Hepatocyte (in vitro differentiated cells): Measurements from ENCODE around the gene ACOT8.

Source experiments
- CTCF ChIP-seq: fragments of 200-600 bp; sonication (generic); IDR thresholded peaks from 2 replicates; pipeline ENCODE4 v1.5.1; 2016; ENCODE audit warnings: antibody characterized with exemption, mild to moderate bottlenecking; ENCODE audit not compliant: poor library complexity
- EZH2phosphoT487 ChIP-seq: fragments of 200-600 bp; sonication (generic); IDR thresholded peaks from one replicate; pipeline ENCODE4 v1.6.1; 2018; ENCODE audit warnings: antibody characterized with exemption, mild to moderate bottlenecking, low read depth, moderate library complexity; ENCODE audit not compliant: unreplicated experiment, severe bottlenecking

- TF ChIP-seq EZH2phosphoT487 = no peak
- TF ChIP-seq CTCF = no peak
Observed at GRCh38 chr20:45810191-45810970, 46.8 kb downstream of the ACOT8 start.
